IMR-90 (cell line): ENCODE data around the gene MYH10.
A peak's percentile ranks its signal among the peaks of the same experiment; 100 is the strongest.

Source experiments
- BHLHE40 ChIP-seq: fragments of 150-350 bp; IDR thresholded peaks from 2 replicates; pipeline ENCODE4 v1.6.1; 2016; ENCODE audit warnings: mild to moderate bottlenecking, low read depth, low read length
- ELK1 ChIP-seq: fragments of 150-350 bp; IDR thresholded peaks from 2 replicates; pipeline ENCODE4 v1.6.1; 2016; ENCODE audit warnings: low read depth, mild to moderate bottlenecking, low read length, moderate library complexity, borderline replicate concordance
- MAFK ChIP-seq: IDR thresholded peaks from 2 replicates; pipeline ENCODE4 v1.6.1; 2012; ENCODE audit warnings: low read depth, low read length, improper control_type of control experiment
- MXI1 ChIP-seq: IDR thresholded peaks from 2 replicates; pipeline ENCODE4 v1.6.1; 2012; ENCODE audit warnings: low read depth, mild to moderate bottlenecking, low read length, moderate library complexity, borderline replicate concordance
- POLR2A ChIP-seq: IDR thresholded peaks from 2 replicates; pipeline ENCODE4 v1.6.1; 2012; ENCODE audit warnings: mild to moderate bottlenecking, low read depth, low read length
- RFX5 ChIP-seq: IDR thresholded peaks from 2 replicates; pipeline ENCODE4 v1.8.0; 2012; ENCODE audit warnings: low read depth, mild to moderate bottlenecking, low read length, moderate library complexity
- TF ChIP-seq, protein P1 (sequence below): conservative IDR thresholded peaks from 2 replicates; pipeline ENCODE4 v1.5.1; 2012; ENCODE audit warnings: mild to moderate bottlenecking, low read depth, low read length, improper control_type of control experiment

GRCh38 chr17:8630227-8630801 lies at the start of gene MYH10:
- no peak for TF ChIP-seq ELK1
- no peak for TF ChIP-seq MAFK
- TF ChIP-seq, protein P1, sequence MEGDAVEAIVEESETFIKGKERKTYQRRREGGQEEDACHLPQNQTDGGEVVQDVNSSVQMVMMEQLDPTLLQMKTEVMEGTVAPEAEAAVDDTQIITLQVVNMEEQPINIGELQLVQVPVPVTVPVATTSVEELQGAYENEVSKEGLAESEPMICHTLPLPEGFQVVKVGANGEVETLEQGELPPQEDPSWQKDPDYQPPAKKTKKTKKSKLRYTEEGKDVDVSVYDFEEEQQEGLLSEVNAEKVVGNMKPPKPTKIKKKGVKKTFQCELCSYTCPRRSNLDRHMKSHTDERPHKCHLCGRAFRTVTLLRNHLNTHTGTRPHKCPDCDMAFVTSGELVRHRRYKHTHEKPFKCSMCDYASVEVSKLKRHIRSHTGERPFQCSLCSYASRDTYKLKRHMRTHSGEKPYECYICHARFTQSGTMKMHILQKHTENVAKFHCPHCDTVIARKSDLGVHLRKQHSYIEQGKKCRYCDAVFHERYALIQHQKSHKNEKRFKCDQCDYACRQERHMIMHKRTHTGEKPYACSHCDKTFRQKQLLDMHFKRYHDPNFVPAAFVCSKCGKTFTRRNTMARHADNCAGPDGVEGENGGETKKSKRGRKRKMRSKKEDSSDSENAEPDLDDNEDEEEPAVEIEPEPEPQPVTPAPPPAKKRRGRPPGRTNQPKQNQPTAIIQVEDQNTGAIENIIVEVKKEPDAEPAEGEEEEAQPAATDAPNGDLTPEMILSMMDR = peak; percentile 25; the same call in 1 of the 2 replicates
- TF ChIP-seq MXI1 = no peak
- TF ChIP-seq RFX5 = no peak
- TF ChIP-seq POLR2A = peak; percentile 61
- no peak for TF ChIP-seq BHLHE40
